Osteocyte (in vitro differentiated cells): ENCODE data around the gene TMEM183A. TPM values are rescaled to one million over a fixed set of nuclear protein-coding genes. Genes with fewer than 3 reads are reported as not detected.

Experiments
- DNase-seq: peaks from one replicate; pipeline ENCODE4 v3.0.0; 2021; ENCODE audit warnings: mixed read lengths; ENCODE audit not compliant: unreplicated experiment; ENCODE audit errors: extremely low spot score
- H3K27ac Mint-ChIP-seq: one replicate; pipeline ENCODE4 v1.8.0; 2021; ENCODE audit warnings: mild to moderate bottlenecking, mixed read lengths; ENCODE audit not compliant: unreplicated experiment
- H3K27me3 Mint-ChIP-seq: one replicate; pipeline ENCODE4 v1.8.0; 2021; ENCODE audit warnings: mixed read lengths; ENCODE audit not compliant: unreplicated experiment
- H3K36me3 Mint-ChIP-seq: one replicate; pipeline ENCODE4 v1.8.0; 2021; ENCODE audit warnings: mixed read lengths; ENCODE audit not compliant: unreplicated experiment
- H3K4me1 Mint-ChIP-seq: one replicate; pipeline ENCODE4 v1.8.0; 2021; ENCODE audit warnings: mixed read lengths; ENCODE audit not compliant: unreplicated experiment
- H3K4me3 Mint-ChIP-seq: one replicate; pipeline ENCODE4 v1.8.0; 2021; ENCODE audit warnings: mild to moderate bottlenecking, moderate library complexity, mixed read lengths; ENCODE audit not compliant: unreplicated experiment
- H3K9me3 Mint-ChIP-seq: one replicate; pipeline ENCODE4 v1.8.0; 2021; ENCODE audit warnings: mixed read lengths; ENCODE audit not compliant: unreplicated experiment
- long read RNA-seq: library from polyadenylated mRNA; unstranded; transcript quantifications from one replicate; pipeline ENCODE4 v2.0.0, GENCODE V29; 2021
- total RNA-seq: library from RNA; stranded (reverse); gene quantifications from 2 replicates; pipeline ENCODE4 v1.2.1, GENCODE V29; 2021
- TF ChIP-seq, protein P1 (sequence below): fragments of 200-600 bp; sonication (generic); IDR thresholded peaks from 2 replicates; pipeline ENCODE4 v1.5.0; 2021; ENCODE audit warnings: antibody characterized with exemption, mild to moderate bottlenecking, moderate library complexity

The TMEM183A gene, protein sequence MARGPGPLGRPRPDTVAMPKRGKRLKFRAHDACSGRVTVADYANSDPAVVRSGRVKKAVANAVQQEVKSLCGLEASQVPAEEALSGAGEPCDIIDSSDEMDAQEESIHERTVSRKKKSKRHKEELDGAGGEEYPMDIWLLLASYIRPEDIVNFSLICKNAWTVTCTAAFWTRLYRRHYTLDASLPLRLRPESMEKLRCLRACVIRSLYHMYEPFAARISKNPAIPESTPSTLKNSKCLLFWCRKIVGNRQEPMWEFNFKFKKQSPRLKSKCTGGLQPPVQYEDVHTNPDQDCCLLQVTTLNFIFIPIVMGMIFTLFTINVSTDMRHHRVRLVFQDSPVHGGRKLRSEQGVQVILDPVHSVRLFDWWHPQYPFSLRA
- total RNA-seq = 59.6 and 65.9 TPM in 2 replicates
- long read RNA-seq, transcript TMEM183A-201 (8 exons, 3,019 nt) = major isoform, 29 of 69 reads
- long read RNA-seq, partial matches to known transcripts = 22 of 69 reads
- long read RNA-seq, other reads (novel, unspliced or antisense) = 18 of 69 reads

DNA sequence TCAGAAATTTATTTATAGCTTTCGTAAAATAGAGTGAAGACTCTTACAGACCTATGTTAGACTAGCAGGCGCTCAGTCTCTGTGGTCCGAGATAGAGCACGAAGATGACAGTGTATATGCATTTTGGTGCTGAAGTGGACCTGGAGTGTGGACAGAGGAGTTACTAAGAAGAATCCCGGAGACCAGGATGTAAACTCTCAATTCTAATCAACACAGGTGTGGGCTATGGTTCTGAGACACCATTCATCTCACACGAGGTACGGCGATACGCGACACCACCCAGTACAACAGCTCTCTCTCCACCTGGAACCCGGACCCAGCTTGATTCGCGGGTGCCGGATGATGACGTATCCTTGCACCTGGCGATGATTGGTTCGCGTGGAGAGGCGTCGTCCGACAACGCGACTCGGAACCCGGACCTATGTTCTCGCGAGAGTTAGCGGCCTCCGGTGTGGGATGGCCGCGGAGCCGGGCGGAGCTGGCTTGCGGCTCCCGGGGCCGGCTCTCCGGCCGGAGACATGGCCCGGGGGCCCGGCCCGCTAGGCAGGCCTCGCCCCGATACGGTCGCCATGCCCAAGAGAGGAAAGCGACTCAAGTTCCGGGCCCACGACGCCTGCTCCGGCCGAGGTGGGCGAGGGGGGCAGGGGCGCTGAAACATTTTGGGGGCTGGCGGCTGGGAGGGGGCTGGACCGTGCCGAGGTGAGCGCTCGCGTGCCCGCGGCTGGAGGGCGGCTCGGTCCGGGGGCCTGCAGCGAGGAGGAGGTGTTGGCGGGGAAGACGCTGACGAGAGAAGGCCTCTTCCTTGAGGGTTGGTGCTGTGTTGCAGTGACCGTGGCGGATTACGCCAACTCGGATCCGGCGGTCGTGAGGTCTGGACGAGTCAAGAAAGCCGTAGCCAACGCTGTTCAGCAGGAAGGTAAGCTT lies at the start of gene TMEM183A:
TSS of gene TMEM183A (plus strand) at position 427 of the 924 bp plus-strand sequence. CDS start at position 519, 92 bp downstream.
- Mint-ChIP-seq H3K9me3 (no peaks in the 10 kb centered on the region), H3K4me1 (peaks cover 22% of the 10 kb centered on the region), H3K4me3 (peak within 1 kb of the TSS; percentile 89), H3K36me3 (peaks cover 25% of the 10 kb centered on the region), H3K27me3 (peaks cover 4% of the 10 kb centered on the region), H3K27ac (peak within 1 kb of the TSS; percentile 92)
- TF ChIP-seq, protein P1, sequence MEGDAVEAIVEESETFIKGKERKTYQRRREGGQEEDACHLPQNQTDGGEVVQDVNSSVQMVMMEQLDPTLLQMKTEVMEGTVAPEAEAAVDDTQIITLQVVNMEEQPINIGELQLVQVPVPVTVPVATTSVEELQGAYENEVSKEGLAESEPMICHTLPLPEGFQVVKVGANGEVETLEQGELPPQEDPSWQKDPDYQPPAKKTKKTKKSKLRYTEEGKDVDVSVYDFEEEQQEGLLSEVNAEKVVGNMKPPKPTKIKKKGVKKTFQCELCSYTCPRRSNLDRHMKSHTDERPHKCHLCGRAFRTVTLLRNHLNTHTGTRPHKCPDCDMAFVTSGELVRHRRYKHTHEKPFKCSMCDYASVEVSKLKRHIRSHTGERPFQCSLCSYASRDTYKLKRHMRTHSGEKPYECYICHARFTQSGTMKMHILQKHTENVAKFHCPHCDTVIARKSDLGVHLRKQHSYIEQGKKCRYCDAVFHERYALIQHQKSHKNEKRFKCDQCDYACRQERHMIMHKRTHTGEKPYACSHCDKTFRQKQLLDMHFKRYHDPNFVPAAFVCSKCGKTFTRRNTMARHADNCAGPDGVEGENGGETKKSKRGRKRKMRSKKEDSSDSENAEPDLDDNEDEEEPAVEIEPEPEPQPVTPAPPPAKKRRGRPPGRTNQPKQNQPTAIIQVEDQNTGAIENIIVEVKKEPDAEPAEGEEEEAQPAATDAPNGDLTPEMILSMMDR = no peak
- DNase-seq = peak; percentile 98

DNA sequence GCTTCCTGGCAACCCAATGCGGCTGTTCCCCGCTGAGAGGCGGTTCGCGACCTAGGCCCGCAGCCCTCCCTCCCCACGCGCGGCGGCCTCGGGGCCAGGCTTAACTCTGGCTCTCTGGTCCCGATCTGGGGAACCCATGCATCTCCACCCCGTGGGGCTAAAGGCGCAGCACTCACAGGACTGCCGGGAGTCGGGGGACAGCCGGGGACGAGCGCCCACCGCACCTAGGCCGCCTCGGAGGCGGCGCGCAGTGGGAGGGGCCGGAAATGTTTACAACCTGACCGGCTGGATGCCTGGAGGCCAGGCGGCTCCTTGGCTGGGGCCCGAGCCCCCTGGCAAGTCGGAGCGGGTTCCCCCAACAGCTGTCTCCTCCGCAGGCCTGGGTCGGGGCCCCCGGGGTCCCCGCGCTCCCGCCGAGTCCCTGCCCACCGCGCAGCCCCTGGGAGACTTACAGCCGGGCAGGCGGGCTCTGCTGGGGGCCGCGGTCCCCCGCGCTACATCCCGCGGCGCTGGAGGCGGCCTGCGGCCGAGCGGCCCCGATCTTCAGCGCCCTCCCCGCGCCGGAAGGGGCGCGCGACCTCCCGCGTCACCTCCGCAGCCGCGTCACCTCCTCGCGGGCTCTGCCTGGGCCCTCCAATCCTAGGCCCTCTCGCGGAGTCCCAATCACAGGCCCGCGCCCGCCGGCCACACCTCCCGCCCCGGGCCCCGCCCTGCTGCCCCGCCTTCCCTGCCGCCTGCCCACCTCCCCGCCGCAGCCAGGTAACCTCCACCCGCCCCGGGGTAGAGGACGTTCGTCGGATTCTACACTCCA lies 49.2 kb upstream of the TMEM183A start, which contains the start of gene ADIPOR1:
TSS of gene ADIPOR1 (minus strand) at position 580 of the 811 bp plus-strand sequence. CDS start 7,242 bp downstream, outside the sequence.
- Mint-ChIP-seq H3K4me3 (peak within 1 kb of the TSS; percentile 84), H3K27me3 (no peaks in the 10 kb centered on the region), H3K27ac (peak within 1 kb of the TSS; percentile 64), H3K36me3 (no peaks in the 10 kb centered on the region), H3K9me3 (no peaks in the 10 kb centered on the region), H3K4me1 (peaks cover 22% of the 10 kb centered on the region)
- TF ChIP-seq, protein P1 = no peak
- DNase-seq = peak; percentile 94

DNA sequence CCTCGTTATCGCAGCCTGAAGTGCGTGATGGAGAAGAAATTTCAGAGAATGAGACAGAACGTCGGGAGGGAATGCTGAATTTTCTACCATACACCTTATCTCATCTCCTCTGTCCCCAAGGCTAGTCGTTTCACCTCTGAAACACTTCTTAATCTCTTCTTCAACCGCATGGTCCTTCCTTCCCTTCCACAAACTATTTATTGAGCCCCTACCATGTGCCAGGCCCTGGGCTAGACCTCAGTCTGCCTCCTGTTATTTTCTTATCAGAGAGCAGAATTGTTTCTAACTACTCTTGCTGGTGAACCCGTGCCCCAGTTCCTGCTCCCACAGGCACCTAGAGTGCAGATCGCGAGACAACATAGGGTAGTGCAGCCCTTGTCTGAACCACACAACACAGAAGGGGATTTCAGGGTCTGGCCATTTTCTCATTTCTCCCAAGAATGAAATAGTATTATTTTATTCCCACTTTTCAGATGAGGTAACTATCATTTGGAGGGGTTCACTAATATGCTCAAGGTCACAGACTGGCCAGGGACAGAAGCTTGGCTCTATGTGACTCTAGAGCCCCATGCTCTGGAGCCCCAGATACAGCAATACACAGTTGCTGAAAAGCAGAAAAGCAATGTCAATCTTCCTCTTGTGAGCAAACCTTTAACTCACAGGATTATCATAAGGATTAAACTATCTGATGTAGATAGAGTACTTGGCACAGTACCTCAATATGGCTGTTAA lies 48.5 kb upstream of the TMEM183A start:
- TF ChIP-seq, protein P1 = no peak
- no peaks in the 10 kb centered on the region for H3K9me3 Mint-ChIP-seq
- peak overlapping the region; percentile 55 for H3K27ac Mint-ChIP-seq
- peak overlapping the region; percentile 84 for H3K4me3 Mint-ChIP-seq
- no peaks in the 10 kb centered on the region for H3K27me3 Mint-ChIP-seq
- H3K4me1 Mint-ChIP-seq = peaks cover 22% of the 10 kb centered on the region
- H3K36me3 Mint-ChIP-seq = no peaks in the 10 kb centered on the region
- no peak for DNase-seq

DNA sequence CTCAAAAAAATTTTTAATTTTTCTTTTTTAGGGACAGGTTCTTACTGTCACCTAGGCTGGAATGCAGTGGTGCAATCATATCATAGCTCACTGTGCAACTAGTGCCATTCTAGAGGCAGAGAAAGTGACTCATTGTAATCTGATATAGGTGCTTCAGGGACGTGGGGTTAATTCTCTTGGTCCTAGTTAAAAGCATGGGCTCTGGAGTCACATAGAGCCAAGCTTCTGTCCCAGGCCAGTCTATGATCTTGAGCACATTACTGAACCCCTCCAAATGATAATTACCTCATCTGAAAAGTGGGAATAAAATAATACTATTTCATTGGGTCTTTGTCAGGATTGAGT lies 47.9 kb upstream of the TMEM183A start:
- no peak overlapping the region for H3K27ac Mint-ChIP-seq
- H3K4me1 Mint-ChIP-seq = peaks cover 22% of the 10 kb centered on the region
- H3K4me3 Mint-ChIP-seq = peak overlapping the region; percentile 84
- no peaks in the 10 kb centered on the region for H3K27me3 Mint-ChIP-seq
- TF ChIP-seq, protein P1 = no peak
- no peaks in the 10 kb centered on the region for H3K9me3 Mint-ChIP-seq
- no peak for DNase-seq
- H3K36me3 Mint-ChIP-seq = peaks cover 2% of the 10 kb centered on the region
